Endometrial microvascular endothelial cells (primary cell): ENCODE measurements around the gene C1S. TPM values are rescaled to one million over a fixed set of nuclear protein-coding genes. Genes with fewer than 3 reads are reported as not detected.
"Not testable (repeated sequence)": the region's sequence is repeated elsewhere in the genome, so short reads cannot be mapped to it uniquely, and the experiment has no call there.

ENCODE experiments used
- in situ Hi-C: cut with HindIII; loops from 2 replicates; pipeline ENCODE4 v1.10.0; 2017; ENCODE audit warnings: low sequenced_read_pairs, low pct_unique_long_range_greater_than_20kb; ENCODE audit errors: inconsistent ontology term
- total RNA-seq: library from RNA; depleted of rRNA; stranded (reverse); fragments of >200 nt; gene quantifications from one replicate; pipeline ENCODE4 v1.2.3, GENCODE V29; 2015; ENCODE audit errors: inconsistent ontology term

The C1S gene
- not detected for total RNA-seq

GRCh38 chr12:7060353-7060954, at the start of gene C1S:
Gene C1S, plus strand, starts transcription at chr12:7060718. Its CDS starts 1,195 bp downstream, at chr12:7061913.
- in situ Hi-C loops: no loop called here

GRCh38 chr12:7011398-7011797, 49.1 kb upstream of the C1S start:
- in situ Hi-C loops: loop anchor here (25.0 kb wide), 1 partner anchor 101 kb away; the partner anchor contains the start of gene C1RL

- in situ Hi-C loops: loop anchor here (25.0 kb wide), 1 partner anchor 100 kb away; the partner anchor contains the start of gene C1RL
Measured at GRCh38 chr12:7012024-7012607, 48.4 kb upstream of the C1S start.

GRCh38 chr12:7013101-7013500, 47.4 kb upstream of the C1S start:
- in situ Hi-C loops: loop anchor here (25.0 kb wide), 1 partner anchor 99 kb away; the partner anchor contains the start of gene C1RL

- in situ Hi-C loops: loop anchor here (25.0 kb wide), 1 partner anchor 97 kb away; the partner anchor contains the start of gene C1RL
Measured at GRCh38 chr12:7015555-7016370, 44.8 kb upstream of the C1S start.

GRCh38 chr12:7016958-7017571, 43.5 kb upstream of the C1S start:
- in situ Hi-C loops: loop anchor here (25.0 kb wide), 1 partner anchor 95 kb away; the partner anchor contains the start of gene C1RL

GRCh38 chr12:7017870-7018349, 42.6 kb upstream of the C1S start:
- in situ Hi-C loops: loop anchor here (25.0 kb wide), 1 partner anchor 94 kb away; the partner anchor contains the start of gene C1RL

GRCh38 chr12:7018350-7019042, 42.0 kb upstream of the C1S start, which contains the start of gene LPCAT3:
Gene LPCAT3, minus strand, starts transcription at chr12:7018476. Its CDS starts 52 bp downstream, at chr12:7018424.
- in situ Hi-C loops: loop anchor here (25.0 kb wide), 1 partner anchor 94 kb away; the partner anchor contains the start of gene C1RL

- in situ Hi-C loops: loop anchor here (25.0 kb wide), 1 partner anchor 93 kb away; the partner anchor contains the start of gene C1RL
Measured at GRCh38 chr12:7019043-7019569, 41.4 kb upstream of the C1S start.

- in situ Hi-C loops: loop anchor here (25.0 kb wide), 1 partner anchor 90 kb away; the partner anchor contains the start of gene C1RL
Measured at GRCh38 chr12:7021956-7022355, 38.6 kb upstream of the C1S start.

GRCh38 chr12:7023114-7023513, 37.4 kb upstream of the C1S start:
- in situ Hi-C loops: loop anchor here (25.0 kb wide), 1 partner anchor 89 kb away; the partner anchor contains the start of gene C1RL

GRCh38 chr12:7026854-7027253, 33.7 kb upstream of the C1S start:
- in situ Hi-C loops: no loop called here

- in situ Hi-C loops: no loop called here
Measured at GRCh38 chr12:7031306-7031705, 29.2 kb upstream of the C1S start.

GRCh38 chr12:7032990-7033389, 27.5 kb upstream of the C1S start:
- in situ Hi-C loops: no loop called here

GRCh38 chr12:7034464-7034863, 26.1 kb upstream of the C1S start:
- in situ Hi-C loops: no loop called here

GRCh38 chr12:7035463-7035862, 25.1 kb upstream of the C1S start:
- in situ Hi-C loops: no loop called here

- in situ Hi-C loops: not testable (repeated sequence)
Measured at GRCh38 chr12:7037411-7037810, 23.1 kb upstream of the C1S start.

- in situ Hi-C loops: no loop called here
Measured at GRCh38 chr12:7038591-7038990, 21.9 kb upstream of the C1S start.
